HepG2 (cell line): ENCODE data around the gene ZBTB44. TPM values are rescaled to one million over a fixed set of nuclear protein-coding genes. Genes with fewer than 3 reads are reported as not detected.

Experiments used
- ARID4A ChIP-seq: sonication (generic); formaldehyde crosslinking; IDR thresholded peaks from 2 replicates; pipeline ENCODE4 v1.5.0; 2020; ENCODE audit warnings: mild to moderate bottlenecking, missing genetic modification reagents, borderline replicate concordance
- E2F2 ChIP-seq: sonication (generic); formaldehyde crosslinking; IDR thresholded peaks from 2 replicates; pipeline ENCODE4 v1.4.0; 2020; ENCODE audit warnings: missing genetic modification reagents, borderline replicate concordance
- HHEX ChIP-seq: IDR thresholded peaks from 2 replicates; pipeline ENCODE4 v1.6.1; 2016; ENCODE audit warnings: control low read depth
- HNRNPUL1 ChIP-seq: fragments of 200-400 bp; formaldehyde crosslinking; IDR thresholded peaks from 2 replicates; pipeline ENCODE4 v1.6.1; 2017; ENCODE audit warnings: low read depth, mild to moderate bottlenecking, low read length, moderate library complexity
- JARID2 ChIP-seq: sonication (generic); formaldehyde crosslinking; IDR thresholded peaks from 2 replicates; pipeline ENCODE4 v1.8.1; 2023; ENCODE audit warnings: missing genetic modification reagents, inconsistent platforms; ENCODE audit not compliant: insufficient replicate concordance
- MTA1 ChIP-seq: sonication (generic); formaldehyde crosslinking; IDR thresholded peaks from 2 replicates; pipeline ENCODE4 v1.4.0; 2020; ENCODE audit warnings: missing genetic modification reagents, mild to moderate bottlenecking, borderline replicate concordance
- NR2C2 ChIP-seq: sonication (generic); formaldehyde crosslinking; IDR thresholded peaks from 2 replicates; pipeline ENCODE4 v1.4.0; 2020; ENCODE audit warnings: missing genetic modification reagents, mild to moderate bottlenecking, moderate library complexity, borderline replicate concordance
- PAWR ChIP-seq: sonication (generic); formaldehyde crosslinking; IDR thresholded peaks from 2 replicates; pipeline ENCODE4 v1.4.0; 2020; ENCODE audit warnings: missing genetic modification reagents, mild to moderate bottlenecking, borderline replicate concordance
- RBAK ChIP-seq: sonication (generic); formaldehyde crosslinking; IDR thresholded peaks from 2 replicates; pipeline ENCODE4 v1.5.1; 2020; ENCODE audit warnings: mild to moderate bottlenecking, missing genetic modification reagents
- RCOR2 ChIP-seq: IDR thresholded peaks from 2 replicates; pipeline ENCODE4 v1.6.1; 2016; ENCODE audit warnings: missing biosample characterization, missing genetic modification reagents
- ZNF567 ChIP-seq: sonication (generic); formaldehyde crosslinking; IDR thresholded peaks from 2 replicates; pipeline ENCODE4 v1.8.1; 2023; ENCODE audit warnings: mild to moderate bottlenecking, missing genetic modification reagents, borderline replicate concordance
- ZNF644 ChIP-seq: IDR thresholded peaks from 2 replicates; pipeline ENCODE4 v1.6.1; 2016; ENCODE audit warnings: low read depth
- polyA plus RNA-seq, 8 experiments: library from polyadenylated mRNA; depleted of rRNA in 3 of 8; stranded (reverse) in 7 of 8; unstranded in 1 of 8; fragments of >200 nt; fragmentation: Illumina TruSeq in 4 of 8; extraction: Trizol in 4 of 8; gene quantifications; 2 replicates each; pipeline versions ENCODE4 v1.2.1 to v1.2.3, GENCODE V29; 2011 to 2016; ENCODE audit warnings: low read depth in 4 of 8, missing spikeins in 1 of 8, mixed read lengths in 1 of 8; ENCODE audit not compliant: insufficient read depth in 1 of 8
- total RNA-seq, 5 experiments: library from RNA; depleted of rRNA; stranded (reverse); fragments of >200 nt; fragmentation: Illumina TruSeq; extraction: Trizol; gene quantifications; 2 replicates each; pipeline ENCODE4 v1.2.3, GENCODE V29; 2016; ENCODE audit warnings: low read depth in 1 of 5
- TF ChIP-seq, protein P1 (sequence below), 2 experiments: fragments of 450-650 bp in 1 of 2; sonication (generic) in 1 of 2; formaldehyde crosslinking in 1 of 2; IDR thresholded peaks; 2 replicates each; pipeline versions ENCODE4 v1.6.1 to v1.8.0; 2016 to 2022; ENCODE audit warnings: antibody characterized with exemption in 1 of 2, mild to moderate bottlenecking in 1 of 2, missing genetic modification reagents in 1 of 2

Gene ZBTB44
- total and polyA plus RNA-seq, 2 of the 13 experiments (the other 11 are each of a cell fraction or from before 2014, with no cell fraction given) = 22.8 to 23.6 TPM

- TF ChIP-seq MTA1 (CRISPR knock-in tag) (peak; percentile 44; the same call in 1 of the 2 replicates), ZNF644 (CRISPR knock-in tag) (no peak), ARID4A (peak; percentile 69; the same call in 1 of the 2 replicates), HNRNPUL1 (no peak), HHEX (CRISPR knock-in tag) (no peak), E2F2 (CRISPR knock-in tag) (no peak), RCOR2 (CRISPR knock-in tag) (no peak), RBAK (CRISPR knock-in tag) (no peak), NR2C2 (CRISPR knock-in tag) (no peak), JARID2 (no peak), ZNF567 (CRISPR knock-in tag) (no peak), PAWR (CRISPR knock-in tag) (no peak)
- TF ChIP-seq, protein P1, sequence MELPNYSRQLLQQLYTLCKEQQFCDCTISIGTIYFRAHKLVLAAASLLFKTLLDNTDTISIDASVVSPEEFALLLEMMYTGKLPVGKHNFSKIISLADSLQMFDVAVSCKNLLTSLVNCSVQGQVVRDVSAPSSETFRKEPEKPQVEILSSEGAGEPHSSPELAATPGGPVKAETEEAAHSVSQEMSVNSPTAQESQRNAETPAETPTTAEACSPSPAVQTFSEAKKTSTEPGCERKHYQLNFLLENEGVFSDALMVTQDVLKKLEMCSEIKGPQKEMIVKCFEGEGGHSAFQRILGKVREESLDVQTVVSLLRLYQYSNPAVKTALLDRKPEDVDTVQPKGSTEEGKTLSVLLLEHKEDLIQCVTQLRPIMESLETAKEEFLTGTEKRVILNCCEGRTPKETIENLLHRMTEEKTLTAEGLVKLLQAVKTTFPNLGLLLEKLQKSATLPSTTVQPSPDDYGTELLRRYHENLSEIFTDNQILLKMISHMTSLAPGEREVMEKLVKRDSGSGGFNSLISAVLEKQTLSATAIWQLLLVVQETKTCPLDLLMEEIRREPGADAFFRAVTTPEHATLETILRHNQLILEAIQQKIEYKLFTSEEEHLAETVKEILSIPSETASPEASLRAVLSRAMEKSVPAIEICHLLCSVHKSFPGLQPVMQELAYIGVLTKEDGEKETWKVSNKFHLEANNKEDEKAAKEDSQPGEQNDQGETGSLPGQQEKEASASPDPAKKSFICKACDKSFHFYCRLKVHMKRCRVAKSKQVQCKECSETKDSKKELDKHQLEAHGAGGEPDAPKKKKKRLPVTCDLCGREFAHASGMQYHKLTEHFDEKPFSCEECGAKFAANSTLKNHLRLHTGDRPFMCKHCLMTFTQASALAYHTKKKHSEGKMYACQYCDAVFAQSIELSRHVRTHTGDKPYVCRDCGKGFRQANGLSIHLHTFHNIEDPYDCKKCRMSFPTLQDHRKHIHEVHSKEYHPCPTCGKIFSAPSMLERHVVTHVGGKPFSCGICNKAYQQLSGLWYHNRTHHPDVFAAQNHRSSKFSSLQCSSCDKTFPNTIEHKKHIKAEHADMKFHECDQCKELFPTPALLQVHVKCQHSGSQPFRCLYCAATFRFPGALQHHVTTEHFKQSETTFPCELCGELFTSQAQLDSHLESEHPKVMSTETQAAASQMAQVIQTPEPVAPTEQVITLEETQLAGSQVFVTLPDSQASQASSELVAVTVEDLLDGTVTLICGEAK (IDR thresholded peaks at IDR 0.05) = no peak
- TF ChIP-seq, protein P1 (CRISPR knock-in tag; IDR thresholded peaks at IDR 0.05) = 0 out of 2 replicates have a peak, but pooled peaks have one; percentile 35
Measured at GRCh38 chr11:130314184-130314749, 450 bp downstream of the ZBTB44 start (continued).
